ENCODE measurements around the gene PPARG.

DNA sequence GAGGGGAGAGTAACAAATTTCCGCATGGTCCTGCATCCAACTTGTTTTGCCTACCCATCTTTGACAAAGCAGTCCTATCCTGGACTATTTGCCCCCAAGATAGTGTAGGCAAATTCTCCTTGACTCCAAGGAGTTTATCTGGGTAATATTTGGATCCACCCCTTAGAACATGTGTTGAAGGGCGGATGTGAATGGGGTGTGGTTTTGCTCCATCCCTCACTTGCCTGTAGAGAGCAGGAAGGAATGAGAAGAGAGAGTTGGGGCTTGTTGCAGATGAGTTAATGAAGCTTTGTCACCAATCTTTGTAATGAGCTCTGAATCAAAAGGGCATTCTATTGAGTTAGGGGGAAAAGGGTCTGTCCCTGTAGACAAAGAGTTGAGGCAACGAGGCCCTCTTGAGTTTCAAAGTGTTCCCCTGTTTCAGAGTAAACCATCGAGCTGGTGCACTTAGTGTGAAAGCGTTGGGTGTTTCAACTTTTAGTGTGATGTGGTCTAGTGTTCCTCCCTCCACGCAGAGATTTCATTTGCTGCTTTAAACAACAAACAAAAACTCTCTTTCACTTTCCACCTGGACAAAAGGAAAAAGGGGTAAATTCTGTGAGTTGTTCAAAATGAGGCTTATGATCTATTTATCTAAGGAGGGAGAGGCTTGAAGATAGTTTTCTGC is 42.2 kb upstream of the PPARG start:
- TF ChIP-seq CTCF (IDR thresholded peaks at IDR 0.05; ENCODE audit: insufficient read depth, low read length): no peak
- no peak for TF ChIP-seq GABPA (IDR thresholded peaks at IDR 0.05; ENCODE audit: low read depth)
- no peak for TF ChIP-seq POLR2AphosphoS5 (IDR thresholded peaks at IDR 0.05; ENCODE audit: low read depth)
- TF ChIP-seq REST (IDR thresholded peaks at IDR 0.05; ENCODE audit: insufficient replicate concordance, low read depth): no peak
